GM21717 (cell line): Measurements from ENCODE around the gene TNS3.
"Not testable (repeated sequence)": the region's sequence is repeated elsewhere in the genome, so short reads cannot be mapped to it uniquely, and the experiment has no call there.

Experiments used
- ATAC-seq: cut with Tn5 transposase; IDR thresholded peaks from one replicate; pipeline ENCODE4 v1.9.1; 2021; ENCODE audit warnings: mild to moderate bottlenecking, moderate library complexity; ENCODE audit not compliant: unreplicated experiment

TNS3 gene

DNA sequence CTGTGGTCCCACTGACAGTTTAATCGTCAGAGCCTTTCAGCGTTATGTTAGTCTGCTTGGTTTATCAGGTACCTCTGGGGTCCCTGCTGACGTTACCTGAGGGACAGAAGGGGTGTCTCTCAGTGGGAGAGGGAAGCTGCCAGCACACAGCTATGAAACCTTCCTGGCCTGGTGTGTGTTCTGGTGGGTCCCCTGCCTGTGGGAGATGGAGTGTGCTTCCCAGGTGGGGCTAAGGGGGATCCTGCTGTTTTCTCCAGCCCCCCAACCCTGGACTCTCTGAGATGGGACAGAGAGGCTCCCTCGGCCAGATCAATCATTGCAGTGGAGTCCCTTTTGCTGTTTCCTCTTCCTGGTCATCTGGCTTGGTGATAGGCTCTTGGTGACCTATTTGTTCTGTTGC, 308.8 kb downstream of the TNS3 start:
- no peak for ATAC-seq

DNA sequence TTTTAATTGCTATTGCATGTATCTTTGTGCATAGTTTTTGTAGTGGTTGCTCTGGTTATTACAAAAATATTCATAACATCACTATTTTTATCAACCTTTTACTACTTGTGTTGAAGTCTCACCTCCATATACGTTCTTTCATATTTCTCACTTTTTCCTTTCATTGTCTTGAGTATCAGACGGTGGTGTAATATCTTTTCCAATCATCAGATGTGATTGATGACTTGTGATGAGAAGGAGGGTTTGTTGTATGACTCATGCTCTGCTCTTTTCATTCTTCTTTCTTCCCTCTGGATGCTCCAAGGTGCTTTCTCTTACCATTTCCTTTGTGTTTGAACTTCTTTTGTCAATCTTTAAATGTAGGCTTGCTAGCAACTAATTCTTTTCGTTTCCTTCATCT, 310.2 kb downstream of the TNS3 start:
- ATAC-seq, result no peak

- ATAC-seq, result no peak
These were observed 312.8 kb downstream of the TNS3 start for GRCh38 chr7:47268851-47269836.

- ATAC-seq, result no peak
These were observed 314.6 kb downstream of the TNS3 start for GRCh38 chr7:47267346-47267745.

DNA sequence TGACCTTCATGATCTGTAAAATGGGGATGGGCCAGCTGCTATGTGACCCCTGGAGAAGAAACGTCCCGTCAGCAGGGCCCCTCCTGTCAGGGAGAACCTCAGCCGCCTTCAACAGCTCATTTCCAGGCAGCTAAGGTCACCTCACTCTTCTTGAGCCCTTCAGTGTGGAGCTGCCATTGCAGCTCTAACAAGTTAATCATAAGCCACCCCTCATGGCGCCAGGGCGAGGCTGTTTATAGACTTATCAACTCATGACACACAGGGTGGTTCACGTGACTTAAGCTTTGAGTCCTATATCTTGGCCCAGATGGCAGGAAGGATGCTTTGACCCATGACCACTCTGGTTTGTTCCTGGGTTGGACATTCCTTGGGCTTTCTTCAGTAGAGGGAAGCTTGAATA, 315.1 kb downstream of the TNS3 start:
- no peak for ATAC-seq

GRCh38 chr7:47266131-47266706, 315.7 kb downstream of the TNS3 start:
- no peak for ATAC-seq

GRCh38 chr7:47265621-47266020, 316.3 kb downstream of the TNS3 start:
- ATAC-seq, result no peak

GRCh38 chr7:47264021-47264651, 317.8 kb downstream of the TNS3 start:
- no peak for ATAC-seq

- ATAC-seq, result no peak
These were observed 319.0 kb downstream of the TNS3 start for GRCh38 chr7:47262881-47263280.

- ATAC-seq, result not testable (repeated sequence)
These were observed 319.8 kb downstream of the TNS3 start for GRCh38 chr7:47262160-47262559.

DNA sequence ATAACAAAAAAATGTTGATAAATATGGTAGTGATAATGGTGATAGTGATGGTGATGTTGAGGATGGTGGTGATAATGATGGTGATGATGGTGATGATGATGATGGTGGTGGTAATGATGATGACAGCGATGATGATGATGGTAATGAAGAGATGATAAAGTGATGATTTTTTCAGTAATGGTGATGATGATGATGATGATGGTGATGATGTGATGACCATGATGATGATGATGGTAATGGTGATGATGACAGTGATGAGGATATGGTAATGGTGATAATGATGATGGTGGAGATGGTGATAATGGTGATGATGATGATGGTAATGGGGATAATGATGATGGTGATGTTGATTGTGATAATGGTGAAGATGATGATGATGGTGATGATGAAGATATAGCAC, 321.6 kb downstream of the TNS3 start:
- ATAC-seq, result no peak

DNA sequence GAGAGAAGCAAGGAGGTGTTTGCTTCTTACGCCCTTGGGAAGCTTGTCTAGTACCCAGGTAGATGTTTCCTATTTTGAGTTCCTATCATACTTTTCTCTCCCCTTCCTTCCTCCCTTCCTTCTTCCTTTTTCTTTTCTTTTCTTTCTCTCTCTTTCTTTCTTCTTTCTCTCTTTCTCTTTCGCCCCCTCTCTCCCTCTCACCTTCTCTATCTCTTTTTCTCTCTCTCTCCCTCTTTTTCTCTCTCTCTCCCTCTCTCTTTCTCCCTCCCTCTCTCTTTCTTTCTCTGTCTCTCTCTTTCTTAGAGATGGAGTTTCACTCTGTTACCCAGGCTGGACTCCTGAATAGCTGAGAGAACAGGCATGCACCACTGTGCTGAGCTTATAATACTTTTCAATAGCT, 322.2 kb downstream of the TNS3 start:
- no peak for ATAC-seq

GRCh38 chr7:47258798-47259197, 323.1 kb downstream of the TNS3 start:
- no peak for ATAC-seq

DNA sequence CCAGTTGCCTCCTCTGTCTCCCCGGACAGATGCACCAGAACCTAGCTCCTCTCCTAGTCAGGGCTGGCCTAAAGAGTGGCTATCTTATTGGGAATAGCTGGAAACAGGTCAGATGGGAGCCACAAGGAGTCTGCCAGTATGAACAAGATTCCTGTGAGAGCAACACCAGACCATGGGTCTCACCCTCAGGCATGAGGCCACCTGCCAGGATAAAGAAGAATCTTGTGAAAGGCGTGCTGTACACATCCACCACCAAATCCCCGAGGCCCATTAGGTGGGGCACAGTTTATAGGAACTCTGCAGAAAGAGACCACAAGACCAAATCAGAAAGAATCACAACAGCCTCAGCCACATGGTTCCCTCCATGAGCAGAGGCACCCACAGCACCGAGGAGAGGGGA, 325.9 kb downstream of the TNS3 start:
- no peak for ATAC-seq

GRCh38 chr7:47255441-47255840, 326.5 kb downstream of the TNS3 start:
- ATAC-seq, result no peak

- no peak for ATAC-seq
These were observed 326.9 kb downstream of the TNS3 start for GRCh38 chr7:47255007-47255406.

GRCh38 chr7:47254081-47254977, 327.6 kb downstream of the TNS3 start:
- ATAC-seq, result peak; percentile 84

DNA sequence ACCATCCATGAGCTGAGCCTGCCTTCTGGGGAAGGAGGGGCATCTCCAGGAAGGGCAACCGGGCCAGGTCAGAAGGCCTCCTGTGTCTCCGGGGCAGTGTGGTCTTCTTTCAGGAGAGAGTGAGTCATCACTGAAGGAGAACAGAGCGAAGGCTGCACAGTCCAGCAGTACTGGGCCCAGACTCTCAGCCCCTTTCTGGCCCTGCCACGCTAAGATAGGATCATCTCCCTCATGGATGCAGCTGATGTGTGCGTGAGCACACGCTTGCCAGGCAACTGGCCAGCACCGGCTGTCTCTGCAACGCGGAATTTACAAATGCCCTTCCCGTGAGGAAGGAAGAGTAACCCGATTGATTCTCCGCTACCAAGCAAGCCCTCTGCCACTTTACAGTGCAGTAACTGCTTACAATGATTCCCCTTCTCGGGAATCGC, 328.2 kb downstream of the TNS3 start:
- ATAC-seq, result peak; percentile 43

GRCh38 chr7:47252675-47253074, 329.2 kb downstream of the TNS3 start:
- no peak for ATAC-seq

DNA sequence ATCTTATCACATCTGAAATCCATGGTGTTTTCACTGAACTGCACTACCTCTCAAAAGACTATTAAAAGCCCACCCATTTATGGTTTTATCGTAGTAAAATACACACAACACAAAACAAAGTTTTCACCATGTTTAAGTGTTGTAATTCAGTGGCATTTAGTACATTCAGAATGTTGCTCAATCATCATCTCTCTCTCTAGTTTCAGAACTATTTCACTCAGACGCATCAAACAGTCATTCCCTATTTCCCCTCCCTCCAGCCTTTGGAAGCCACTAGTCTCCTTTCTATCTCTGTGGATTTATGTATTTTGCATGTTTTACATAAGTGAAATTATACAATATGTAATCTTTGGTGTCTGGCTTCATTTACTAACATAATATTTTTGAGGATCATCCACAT, 332.6 kb downstream of the TNS3 start:
- no peak for ATAC-seq

DNA sequence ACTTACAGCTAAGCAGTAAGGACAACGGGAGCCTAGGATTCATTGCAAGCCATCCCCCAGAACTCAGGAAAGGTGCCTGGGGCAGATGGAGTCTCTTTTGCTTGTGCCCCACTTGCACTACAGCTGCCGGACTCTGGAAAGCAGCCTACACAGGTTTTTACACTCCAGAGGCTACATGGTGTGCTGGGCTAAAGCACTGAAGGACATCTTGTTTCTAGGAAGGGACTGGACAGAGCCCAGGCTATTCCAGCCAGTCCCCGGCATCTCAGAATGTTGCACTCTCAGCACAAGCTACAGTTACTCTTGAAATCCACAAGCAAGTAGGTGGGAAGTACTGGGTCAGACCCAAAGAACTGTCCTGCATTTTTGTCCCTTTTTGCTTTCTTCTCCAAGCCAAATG, 333.1 kb downstream of the TNS3 start:
- no peak for ATAC-seq
